NCI-H1048 (cell line): Measurements from ENCODE around the gene KIAA0408.
A peak's percentile ranks its signal among the peaks of the same experiment; 100 is the strongest.

Experiments
- DNase-seq: peaks from one replicate; lab custom pipeline; 2025; lab: John Stamatoyannopoulos, UW

Gene KIAA0408

DNA sequence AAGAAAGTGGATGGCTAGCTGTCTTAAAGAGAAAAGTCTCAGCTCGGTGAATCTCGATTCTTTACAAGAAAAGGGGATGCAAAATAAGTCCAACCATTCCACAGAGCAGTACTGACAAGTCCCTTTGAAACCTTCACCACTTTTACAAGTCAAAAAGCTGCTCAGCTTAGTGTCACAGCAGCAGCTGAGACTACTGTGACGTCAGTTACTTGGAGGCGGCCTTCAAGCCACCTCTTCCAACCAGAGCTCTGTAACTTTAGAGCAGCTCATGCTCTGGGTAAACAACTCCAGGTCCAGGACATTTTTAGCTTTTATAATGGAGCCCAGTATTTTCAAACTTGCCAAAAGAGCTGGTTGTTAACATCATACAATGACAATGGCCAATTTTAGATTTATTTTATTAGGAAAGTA is at the start of gene KIAA0408:
Gene KIAA0408 (minus strand): TSS at position 159 of the 411 bp plus-strand sequence. CDS start 5,408 bp downstream, outside the sequence.
- no peak for DNase-seq

DNA sequence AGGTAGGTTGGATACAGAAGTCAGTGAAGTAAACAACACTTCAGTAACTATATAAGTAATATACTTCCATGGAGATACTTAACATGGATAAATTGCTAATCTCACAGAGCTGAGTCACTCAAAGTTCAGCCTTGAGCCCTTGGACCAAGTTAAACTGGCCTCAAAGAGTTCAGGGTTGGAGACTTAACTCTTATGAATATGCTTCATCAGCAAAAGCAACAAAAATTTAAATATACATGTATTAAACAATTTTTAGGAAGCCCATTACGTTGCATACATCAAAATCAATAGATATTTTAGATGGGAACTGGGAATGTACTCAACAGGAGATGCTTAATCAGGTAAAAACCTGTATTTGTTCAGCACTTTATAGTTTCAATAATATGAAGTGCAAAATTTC is 47.7 kb upstream of the KIAA0408 start:
- DNase-seq, result no peak

DNA sequence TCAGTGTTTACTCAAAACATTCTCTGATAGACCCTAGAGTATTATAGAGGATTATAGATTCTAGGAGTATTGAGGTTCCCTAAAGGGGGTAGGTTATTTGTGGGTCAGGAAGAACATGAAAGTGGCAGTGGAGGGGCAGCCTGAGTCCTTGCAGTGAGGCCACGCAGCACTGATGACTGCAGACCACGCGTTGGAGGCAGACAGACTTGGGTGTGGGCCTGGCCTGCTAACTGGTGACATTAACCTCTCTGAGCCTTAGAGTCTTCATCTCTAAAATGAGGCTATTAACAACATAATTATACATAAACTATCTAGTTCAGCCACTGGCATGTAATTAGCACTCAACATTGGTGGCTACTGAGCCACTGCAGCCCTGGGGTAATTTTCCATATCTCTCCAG is 43.8 kb upstream of the KIAA0408 start:
- DNase-seq, result no peak

DNA sequence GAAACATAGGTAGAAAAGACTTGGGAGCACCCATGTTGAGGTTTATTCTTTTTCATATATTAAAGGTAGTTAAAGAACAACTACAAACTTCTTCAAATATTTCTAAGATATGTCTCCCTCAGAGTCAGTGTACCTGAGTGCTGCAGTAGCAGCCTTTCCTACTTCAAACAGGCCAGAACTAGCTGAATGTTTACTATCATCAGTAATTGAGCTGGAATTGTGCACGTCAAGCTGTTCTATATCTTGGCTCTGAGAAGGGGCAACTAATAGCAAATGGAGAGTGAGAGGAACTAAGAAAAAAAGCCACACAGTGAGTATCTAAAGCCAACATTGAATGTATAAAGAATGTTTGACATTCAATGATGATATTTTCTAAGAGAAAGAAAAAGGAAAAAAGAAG is 38.2 kb upstream of the KIAA0408 start:
- no peak for DNase-seq

DNA sequence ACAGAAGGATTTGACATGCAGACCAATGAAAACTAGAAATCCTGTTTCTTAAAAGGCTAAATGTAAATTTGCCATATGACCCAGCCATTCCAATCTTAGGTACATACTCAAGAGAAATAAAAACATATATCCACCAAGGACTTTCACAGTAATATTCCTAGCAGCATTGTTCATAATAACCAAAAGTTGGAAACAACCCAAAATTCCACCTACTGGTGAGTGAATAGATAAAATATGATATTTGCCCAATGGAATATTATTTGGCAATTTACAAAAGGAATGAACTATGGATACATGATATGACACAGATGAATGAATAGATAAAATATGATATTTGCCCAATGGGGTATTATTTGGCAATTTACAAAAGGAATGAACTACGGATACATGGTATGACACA is 37.3 kb upstream of the KIAA0408 start:
- DNase-seq, result no peak

DNA sequence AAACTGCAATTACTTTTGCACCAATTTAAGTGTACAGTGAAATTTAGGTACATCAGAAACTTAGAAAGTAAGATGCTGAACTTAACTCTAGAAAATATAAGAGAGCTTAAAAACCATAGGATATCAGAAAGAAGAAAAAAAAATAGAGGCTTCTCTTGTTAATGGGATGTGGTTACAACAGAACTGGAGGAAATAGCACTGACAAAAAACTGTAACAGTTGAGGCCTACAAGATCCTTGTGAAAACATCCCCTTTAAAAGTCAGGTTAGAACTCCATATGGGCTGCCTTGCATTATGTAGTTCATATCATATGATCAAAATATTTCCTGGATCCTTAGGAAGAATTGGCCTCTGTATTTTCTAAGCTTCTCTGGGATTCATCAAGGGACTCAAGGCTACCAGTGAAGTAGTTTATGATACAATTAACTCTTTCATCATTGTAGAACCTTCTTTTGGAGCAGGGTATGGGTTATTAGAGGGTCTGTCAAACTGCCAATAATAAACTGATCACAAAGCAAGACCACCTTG is 35.1 kb upstream of the KIAA0408 start:
- DNase-seq, result no peak

DNA sequence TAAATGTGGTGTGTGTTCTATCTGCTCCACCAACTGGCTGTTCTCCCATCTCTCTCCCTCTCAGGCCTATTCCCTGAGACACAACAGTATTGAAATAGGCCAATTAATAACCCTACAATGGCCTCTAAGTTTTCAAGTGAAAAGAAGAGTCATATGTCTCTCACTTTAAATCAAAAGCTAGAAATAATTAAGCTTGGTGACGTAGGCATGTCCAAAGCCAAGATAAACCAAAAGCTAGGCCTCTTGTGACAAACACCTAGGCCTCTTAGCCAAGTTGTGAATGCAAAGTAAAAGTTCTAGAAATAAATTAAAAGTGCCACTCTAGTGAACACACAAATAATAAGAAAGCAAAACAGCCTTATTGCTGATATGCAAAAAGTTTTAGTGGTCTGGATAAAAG is 30.1 kb upstream of the KIAA0408 start:
- DNase-seq, result no peak

DNA sequence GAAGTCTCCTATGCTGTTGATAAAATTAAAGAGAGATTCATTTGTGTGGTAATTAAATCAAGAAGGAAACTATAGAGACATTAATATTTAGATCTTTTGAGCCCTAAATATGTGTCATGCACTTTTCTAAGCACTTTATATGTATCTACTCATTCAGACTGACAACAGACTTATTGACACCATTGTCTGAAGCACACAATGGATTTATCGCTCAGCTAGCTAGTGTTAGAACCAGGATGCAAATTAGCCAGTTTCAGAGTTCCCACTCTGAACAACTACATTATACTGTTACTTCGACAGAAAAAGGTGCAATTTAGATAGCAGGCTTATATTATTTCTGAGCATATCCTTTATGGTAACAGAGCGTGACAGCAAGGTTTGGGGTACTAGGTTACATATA is 27.7 kb upstream of the KIAA0408 start:
- no peak for DNase-seq

DNA sequence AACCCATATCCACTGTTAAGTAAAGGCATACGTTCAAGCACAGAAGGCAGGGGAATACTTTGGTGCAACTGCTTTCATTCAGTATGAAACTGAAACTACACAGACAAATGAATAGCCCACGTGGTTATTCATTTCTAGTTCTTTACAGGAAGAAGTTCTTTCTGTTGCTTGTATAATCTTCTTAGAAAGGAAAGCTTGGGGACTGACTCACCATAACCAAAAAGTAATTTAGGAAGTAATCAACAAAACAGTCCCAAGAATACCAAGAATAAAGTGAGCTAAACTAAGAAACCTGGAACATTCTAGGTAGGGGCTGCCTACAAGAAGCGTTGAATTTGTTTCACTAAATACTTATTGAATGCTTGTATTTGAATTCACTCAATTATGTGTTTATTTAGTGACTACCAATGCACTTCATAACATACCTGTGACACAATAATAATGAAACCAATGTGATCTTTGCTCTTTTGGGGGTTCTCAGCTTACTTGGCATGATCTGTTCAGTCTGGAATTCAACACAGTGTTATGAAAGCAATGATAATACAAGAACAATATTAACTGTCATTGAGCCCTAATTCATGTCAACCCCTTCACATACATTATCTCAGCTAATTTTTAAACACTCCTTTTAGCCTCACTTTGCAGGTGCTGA is 25.1 kb upstream of the KIAA0408 start:
- no peak for DNase-seq

DNA sequence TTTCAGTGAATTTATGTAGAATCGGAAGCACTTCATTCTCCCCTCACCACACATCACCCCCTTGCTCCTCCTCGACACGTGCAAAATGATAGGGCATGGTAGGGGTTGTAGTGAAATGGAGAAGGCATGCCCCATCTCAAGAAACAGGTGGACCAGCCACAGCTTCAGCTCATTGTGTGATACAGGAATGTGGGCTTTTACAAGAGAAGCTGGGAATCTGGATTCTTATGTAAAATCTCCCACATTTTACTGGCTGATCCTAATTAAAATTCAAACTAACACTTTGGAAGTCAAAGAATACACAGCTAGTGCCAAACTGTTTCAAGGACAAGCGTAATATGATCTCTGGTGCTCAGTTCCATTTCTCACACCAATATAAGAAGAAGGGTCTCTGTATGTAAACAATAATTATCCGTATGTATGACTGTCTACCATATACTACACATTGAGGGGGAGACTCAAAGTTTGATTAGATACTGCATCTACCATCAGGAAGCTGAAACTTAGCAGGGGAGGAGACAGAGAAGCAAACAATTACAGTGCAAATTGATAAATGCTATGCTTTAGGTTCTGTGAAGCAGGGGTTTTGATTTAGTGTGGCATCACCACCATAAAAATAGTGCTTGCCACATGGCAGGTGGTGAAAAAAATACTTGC is 24.3 kb upstream of the KIAA0408 start:
- no peak for DNase-seq

DNA sequence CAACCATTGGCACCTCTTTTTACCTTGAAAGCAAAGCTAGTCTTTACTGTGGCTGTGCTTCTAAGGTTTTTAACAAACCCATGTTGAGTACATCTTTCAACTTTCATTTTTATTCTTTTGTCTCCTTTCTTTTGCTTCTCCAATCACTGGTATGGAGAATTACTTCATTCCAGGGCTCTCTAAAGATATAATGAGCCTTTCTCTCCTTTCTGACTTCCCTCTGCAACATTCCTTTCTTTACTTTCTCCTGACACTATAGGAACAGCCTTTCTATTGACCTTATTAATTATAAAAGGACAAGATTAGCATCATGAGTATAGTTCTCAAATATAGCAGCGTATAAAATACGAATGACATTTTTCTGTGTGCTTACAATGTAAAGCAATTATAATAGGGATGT is 23.1 kb upstream of the KIAA0408 start:
- no peak for DNase-seq

DNA sequence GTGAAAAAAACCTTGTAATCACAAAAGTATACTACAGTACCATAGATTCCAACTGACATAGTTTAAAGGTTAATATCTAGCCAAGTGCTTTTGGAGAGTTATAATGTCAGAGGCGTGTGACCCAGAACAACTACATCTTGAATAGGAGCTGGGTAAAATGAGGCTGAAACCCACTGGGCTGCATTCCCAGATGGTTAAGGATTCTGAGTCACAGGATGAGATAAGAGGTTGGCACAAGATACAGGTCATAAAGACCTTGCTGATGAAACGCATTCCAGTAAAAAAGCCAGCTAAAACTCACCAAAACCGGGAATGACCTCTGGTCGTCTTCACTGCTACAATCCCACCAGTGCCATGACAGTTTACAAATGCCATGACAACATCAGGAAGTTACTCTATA is 22.4 kb upstream of the KIAA0408 start:
- DNase-seq, result no peak

DNA sequence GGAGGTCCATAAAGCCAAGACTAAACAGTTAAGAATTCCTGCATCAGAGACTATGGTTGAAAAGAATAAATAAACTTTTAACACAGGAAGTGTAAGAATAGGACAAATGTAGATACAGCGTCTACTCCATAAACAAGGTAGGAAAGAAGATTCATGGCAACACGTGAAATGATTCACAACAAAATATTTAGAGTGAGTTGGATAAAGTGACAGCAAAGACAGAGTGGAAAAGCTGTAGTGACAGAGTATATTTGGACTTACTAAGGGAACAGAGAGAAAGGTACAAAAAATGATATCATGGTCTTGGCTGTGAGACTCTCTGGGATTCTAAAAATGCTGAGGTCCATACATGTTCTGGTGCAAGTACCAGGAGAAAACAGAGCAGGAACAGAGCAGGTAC is 21.9 kb upstream of the KIAA0408 start:
- no peak for DNase-seq

DNA sequence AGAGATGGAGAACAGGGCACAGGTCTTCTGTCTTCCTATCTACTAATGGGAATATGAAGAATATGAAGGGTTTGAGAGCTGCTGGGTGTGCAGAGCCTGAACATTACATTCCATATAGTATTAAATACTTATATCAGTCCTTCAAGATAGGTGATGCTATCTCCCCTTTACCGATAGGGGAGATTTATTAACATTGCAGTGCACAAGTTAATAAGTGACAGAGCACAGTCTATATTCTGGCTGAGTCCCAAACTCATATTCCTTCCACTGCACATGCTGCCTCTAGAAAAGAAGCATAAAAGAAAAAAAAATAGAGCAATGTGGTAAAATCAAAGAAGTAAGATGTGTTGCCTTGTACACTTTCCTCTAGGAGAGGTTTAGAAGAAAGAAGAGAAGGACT is 18.5 kb upstream of the KIAA0408 start:
- DNase-seq, result no peak

DNA sequence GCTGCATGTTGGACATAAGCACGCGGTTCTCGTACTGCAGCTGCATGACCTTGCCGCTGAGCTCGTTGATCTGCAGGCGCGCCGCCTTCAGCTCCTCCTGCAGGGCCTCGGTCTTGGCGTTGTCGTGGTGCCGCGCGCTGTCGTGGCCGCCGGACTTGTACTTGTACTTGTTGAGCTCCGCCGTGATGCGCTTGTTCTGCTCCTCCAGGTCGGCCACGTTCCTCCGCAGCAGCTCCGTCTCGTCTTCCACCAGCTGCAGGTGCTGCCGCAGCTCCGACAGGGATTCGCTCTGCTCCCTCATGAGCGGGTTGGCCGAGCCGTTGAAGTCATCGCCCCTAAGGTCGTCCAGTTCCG is 16.6 kb upstream of the KIAA0408 start:
- no peak for DNase-seq

DNA sequence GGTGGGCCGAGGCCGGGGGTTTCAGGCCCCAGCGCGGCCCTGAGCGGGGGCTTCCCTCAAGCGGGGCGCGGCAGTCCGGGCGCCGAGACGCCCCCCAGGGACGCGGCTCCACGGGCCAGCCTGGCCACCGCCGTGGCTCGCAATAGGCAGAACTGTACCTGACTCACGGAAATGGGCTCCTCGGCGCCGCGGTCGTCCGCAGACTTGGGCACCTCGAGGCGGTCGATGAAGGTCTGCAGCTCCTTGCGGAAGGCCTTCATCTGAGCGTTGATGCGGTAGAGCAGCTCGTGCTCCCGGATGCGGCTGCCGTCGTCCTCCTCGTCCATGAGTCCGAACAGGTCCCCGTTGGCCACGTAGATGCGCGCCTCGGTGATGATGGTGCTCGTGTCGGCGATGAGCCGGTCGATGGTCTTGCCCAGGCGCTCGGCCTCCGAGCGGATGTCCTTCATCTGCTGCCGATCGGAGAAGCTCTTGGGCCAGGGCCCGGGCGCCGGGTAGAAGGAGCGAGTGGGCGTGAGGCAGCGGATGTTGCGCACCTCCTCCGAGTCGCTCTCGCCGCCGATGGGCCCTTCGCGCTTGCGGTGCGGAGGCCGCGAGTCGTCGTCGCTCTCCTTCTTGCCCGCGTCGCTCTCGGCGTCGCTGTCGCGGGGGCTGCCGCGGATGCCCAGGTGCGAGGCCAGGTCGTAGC is 16.1 kb upstream of the KIAA0408 start:
- DNase-seq, result no peak

DNA sequence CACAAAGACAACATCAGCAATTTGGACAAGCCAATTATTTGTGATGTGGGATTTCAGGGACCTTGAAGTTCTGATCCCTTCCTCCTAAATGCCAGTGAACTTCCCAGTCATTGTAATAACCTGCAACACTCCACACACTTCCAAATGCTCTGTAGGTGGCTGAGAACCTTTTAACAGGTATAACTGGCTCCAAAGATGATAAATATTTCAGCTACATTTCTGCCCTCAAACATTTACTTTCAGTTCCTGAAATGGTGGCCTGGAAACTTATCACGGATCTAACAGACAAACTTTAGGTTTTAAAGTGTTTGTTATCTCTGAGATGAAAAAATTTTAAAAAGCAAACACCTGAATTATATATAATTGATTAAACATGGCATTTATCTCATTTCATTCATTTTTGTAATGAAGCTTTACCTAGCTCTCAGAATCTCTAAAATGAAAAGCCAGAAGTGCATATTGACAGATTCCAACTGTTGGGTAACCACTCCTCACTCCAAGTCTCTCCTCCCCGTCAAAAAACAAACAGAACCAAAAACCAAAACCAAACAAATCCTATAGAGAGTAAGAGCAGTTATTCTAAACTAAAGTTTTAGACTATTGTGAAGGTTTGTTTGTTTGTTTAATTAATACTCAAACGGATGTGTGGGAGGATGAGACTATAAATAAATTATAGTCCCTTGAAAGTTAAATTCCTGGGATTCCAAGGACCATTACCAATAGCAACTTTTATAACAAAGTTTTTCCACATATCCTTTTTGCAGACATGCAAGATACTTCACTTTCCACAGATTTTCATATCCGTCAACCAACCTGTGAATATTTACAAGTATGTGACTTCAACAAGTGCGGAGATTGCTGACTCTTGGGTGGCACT is 12.4 kb upstream of the KIAA0408 start:
- no peak for DNase-seq

DNA sequence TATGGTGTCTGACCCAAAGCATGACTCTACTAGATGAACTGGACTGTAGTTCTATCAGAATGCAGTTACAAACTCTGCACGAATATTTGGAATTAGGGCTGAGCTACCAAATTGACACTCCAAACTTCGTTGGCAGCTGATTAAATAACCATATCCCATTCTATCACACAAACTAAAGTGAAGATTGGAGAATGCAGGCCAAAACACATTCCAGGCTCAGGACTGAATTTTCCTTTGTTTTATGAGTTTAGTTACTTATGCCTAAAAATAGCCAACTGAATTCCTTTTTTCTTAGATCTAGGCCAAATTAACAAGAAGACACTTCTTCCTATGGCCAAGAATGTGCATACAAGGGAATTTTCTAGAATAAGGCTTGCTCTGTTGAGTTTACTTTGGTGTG is 9.7 kb upstream of the KIAA0408 start:
- DNase-seq, result no peak

DNA sequence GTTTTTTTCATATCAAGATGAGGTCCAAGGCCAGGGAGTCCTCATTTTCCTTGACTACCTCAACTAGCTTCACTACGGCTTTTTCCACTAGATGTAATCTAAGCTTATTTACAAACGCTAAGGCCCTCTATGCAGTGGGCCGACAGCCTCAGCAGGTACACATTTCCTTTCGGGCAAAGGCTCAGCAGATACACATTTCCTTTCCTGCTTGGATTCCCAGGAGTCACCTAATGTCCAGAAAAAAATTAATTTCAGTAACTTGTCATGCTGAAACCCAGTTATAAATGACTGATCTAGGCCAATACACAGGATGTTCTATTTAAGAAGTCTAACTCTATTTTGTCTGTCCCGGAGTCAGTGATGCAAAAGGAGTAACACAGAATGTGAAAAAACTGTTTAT is 7.2 kb upstream of the KIAA0408 start:
- no peak for DNase-seq

DNA sequence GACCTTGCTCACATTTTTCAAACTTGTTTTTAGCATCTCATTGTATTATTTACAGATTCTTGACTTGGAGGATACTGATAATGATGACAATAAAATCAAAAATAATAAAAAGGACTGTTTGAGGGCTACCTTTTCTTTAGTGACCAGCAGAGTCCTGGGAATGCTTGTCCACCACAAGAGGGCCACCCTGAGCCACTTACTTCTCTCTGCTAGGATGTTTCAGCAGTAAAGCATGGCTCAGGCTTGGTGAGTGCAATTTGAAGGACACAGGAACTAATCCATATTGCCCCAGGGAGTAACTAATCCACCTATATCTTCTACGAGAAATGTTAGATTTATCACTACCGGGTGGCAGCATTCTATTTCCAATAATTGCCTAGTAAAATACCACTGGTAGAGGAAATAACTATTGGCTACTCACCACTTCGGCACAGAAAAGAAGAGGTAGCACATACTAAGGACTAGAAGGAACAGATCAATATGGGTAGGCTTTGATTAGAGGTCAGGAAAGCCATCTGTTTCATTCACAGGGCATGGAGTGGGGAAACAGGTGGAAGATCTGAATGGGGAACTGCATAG is 5.8 kb upstream of the KIAA0408 start:
- DNase-seq, result peak; percentile 47

DNA sequence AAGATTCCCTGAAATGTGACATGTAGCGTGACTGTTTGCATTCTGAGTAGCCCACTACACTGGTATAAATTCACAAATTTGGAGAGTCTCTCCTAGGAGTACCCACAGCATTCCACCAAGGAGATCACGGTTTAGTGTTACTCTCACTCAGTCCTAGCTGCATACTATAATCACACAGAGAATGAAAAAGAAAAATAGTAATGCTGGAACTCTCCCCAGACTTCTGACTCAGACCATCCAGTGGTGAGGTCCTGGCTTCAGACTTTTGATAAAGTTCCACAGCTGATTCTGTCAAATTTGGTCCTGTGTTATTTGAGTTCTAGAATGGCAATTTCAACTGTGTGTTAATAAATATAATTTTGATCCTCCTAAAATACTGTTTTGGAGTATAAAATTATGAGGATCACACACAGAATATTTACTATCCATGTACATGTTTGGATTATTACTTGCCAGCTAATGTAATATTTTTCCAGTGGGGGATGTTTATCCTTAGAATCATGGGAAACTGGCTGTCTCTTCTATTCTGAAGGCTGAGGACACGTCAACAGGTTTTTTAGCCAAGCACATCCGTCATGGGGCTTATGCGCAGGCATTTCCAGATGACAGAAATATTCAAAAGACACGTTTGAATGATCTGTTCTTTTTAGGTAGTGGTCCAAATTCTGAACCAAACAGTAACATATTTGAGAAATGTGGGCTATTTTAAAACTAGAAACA is 5.1 kb upstream of the KIAA0408 start:
- no peak for DNase-seq
